Measurements from ENCODE around the gene NR3C2. TPM values are rescaled to one million over a fixed set of nuclear protein-coding genes. Genes with fewer than 3 reads are reported as not detected.

Gene NR3C2
- total RNA-seq, 1 donor from 2014 or later, result 0.75 TPM

DNA sequence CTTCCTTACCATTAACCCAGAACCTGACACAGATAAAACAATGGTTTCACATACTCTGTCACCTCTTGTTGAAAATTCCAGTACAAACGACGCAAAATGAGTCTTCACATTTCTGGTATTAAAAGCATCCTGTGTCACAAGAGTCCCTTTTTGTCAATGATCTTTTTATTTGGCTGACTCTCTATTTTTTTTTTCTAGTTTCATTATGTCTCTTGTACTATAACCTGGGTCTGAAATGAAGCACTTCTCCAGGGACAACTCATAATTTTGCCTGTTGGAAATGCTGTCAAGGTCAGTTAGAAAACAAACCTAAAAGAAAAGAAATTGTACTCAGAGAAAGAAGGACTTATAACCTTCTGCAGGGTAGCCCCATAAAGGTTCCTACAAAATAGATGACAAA, 93.1 kb downstream of the NR3C2 start:
- no peak overlapping the region for H3K27ac Mint-ChIP-seq (ENCODE audit: unreplicated experiment)
- TF ChIP-seq, protein P1, sequence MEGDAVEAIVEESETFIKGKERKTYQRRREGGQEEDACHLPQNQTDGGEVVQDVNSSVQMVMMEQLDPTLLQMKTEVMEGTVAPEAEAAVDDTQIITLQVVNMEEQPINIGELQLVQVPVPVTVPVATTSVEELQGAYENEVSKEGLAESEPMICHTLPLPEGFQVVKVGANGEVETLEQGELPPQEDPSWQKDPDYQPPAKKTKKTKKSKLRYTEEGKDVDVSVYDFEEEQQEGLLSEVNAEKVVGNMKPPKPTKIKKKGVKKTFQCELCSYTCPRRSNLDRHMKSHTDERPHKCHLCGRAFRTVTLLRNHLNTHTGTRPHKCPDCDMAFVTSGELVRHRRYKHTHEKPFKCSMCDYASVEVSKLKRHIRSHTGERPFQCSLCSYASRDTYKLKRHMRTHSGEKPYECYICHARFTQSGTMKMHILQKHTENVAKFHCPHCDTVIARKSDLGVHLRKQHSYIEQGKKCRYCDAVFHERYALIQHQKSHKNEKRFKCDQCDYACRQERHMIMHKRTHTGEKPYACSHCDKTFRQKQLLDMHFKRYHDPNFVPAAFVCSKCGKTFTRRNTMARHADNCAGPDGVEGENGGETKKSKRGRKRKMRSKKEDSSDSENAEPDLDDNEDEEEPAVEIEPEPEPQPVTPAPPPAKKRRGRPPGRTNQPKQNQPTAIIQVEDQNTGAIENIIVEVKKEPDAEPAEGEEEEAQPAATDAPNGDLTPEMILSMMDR (IDR thresholded peaks at IDR 0.05), result no peak
- H3K36me3 Mint-ChIP-seq (ENCODE audit: unreplicated experiment), result no peaks in the 10 kb centered on the region
- H3K4me1 Mint-ChIP-seq (ENCODE audit: unreplicated experiment), result no peaks in the 10 kb centered on the region
- H3K9me3 Mint-ChIP-seq (ENCODE audit: unreplicated experiment), result no peaks in the 10 kb centered on the region
- H3K27me3 Mint-ChIP-seq (ENCODE audit: unreplicated experiment), result peaks cover 13% of the 10 kb centered on the region
- no peak for DNase-seq (ENCODE audit: extremely low spot score, unreplicated experiment)
- H3K4me3 Mint-ChIP-seq (ENCODE audit: unreplicated experiment), result no peak overlapping the region

DNA sequence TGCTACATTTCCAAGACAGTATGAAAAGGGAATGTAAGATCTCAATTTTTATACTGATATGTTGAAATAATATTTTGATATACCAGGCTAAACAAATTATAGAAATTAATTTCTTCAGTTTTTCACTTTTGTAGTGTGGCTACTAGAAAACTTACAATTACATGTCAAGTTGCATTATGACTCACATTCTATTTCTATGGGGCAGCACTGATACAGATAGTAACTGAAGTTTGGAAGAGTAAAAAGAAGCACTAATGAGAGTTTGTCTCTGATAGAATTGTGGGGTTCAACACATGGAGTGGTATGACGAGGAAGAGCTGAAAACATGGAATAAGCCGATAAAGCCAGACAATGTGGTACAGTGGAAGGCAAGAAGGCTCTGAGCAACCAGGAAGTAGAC, 95.6 kb downstream of the NR3C2 start:
- Mint-ChIP-seq H3K4me3 (ENCODE audit: unreplicated experiment) (no peak overlapping the region), H3K27me3 (ENCODE audit: unreplicated experiment) (peaks cover 10% of the 10 kb centered on the region), H3K9me3 (ENCODE audit: unreplicated experiment) (no peaks in the 10 kb centered on the region), H3K36me3 (ENCODE audit: unreplicated experiment) (no peaks in the 10 kb centered on the region), H3K4me1 (ENCODE audit: unreplicated experiment) (no peaks in the 10 kb centered on the region), H3K27ac (ENCODE audit: unreplicated experiment) (no peak overlapping the region)
- TF ChIP-seq, protein P1 (IDR thresholded peaks at IDR 0.05), result no peak
- DNase-seq (ENCODE audit: extremely low spot score, unreplicated experiment), result no peak

DNA sequence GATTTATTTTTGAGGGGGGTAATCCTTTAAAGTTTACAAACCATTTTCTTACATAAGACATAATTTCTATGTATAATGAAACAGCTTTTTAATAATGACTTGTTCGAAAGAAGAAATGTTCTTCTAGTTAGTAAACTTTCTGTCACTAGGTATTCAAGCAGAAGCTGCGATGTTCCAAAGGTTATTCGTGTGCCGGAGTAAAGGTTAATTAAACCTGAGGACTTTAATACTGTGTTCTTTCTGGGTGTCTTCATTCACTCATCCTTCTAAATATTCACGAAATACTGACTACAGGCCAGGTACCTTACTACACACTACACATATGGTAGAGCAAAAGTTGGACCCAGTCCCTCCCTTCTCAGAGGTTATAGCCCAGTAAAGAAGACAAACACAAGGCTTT, 96.7 kb downstream of the NR3C2 start:
- no peak overlapping the region for H3K27ac Mint-ChIP-seq (ENCODE audit: unreplicated experiment)
- H3K27me3 Mint-ChIP-seq (ENCODE audit: unreplicated experiment), result peaks cover 10% of the 10 kb centered on the region
- TF ChIP-seq, protein P1 (IDR thresholded peaks at IDR 0.05), result no peak
- no peaks in the 10 kb centered on the region for H3K4me1 Mint-ChIP-seq (ENCODE audit: unreplicated experiment)
- H3K4me3 Mint-ChIP-seq (ENCODE audit: unreplicated experiment), result no peak overlapping the region
- DNase-seq (ENCODE audit: extremely low spot score, unreplicated experiment), result no peak
- no peaks in the 10 kb centered on the region for H3K36me3 Mint-ChIP-seq (ENCODE audit: unreplicated experiment)
- no peaks in the 10 kb centered on the region for H3K9me3 Mint-ChIP-seq (ENCODE audit: unreplicated experiment)

DNA sequence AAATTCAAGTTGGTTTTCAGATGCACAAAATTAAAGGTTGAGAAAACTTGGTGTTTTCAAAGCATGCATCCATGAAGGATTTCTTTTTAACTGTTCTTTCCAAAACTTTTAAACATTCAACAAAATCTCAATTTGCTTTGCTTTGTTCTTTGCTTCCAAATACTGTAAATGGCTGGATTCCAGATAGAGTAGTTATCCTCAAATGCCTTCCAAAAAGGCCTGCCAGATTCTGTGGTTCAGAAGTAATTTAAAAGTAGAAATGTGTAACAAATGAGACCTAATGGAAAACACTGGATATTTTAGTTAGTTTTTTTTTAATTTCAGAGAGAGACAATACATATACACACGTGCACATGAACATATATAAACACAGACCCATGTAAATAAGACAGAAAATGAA, 97.3 kb downstream of the NR3C2 start:
- Mint-ChIP-seq H3K4me1 (ENCODE audit: unreplicated experiment) (no peaks in the 10 kb centered on the region), H3K27me3 (ENCODE audit: unreplicated experiment) (peaks cover 11% of the 10 kb centered on the region), H3K36me3 (ENCODE audit: unreplicated experiment) (no peaks in the 10 kb centered on the region), H3K9me3 (ENCODE audit: unreplicated experiment) (no peaks in the 10 kb centered on the region), H3K4me3 (ENCODE audit: unreplicated experiment) (no peak overlapping the region), H3K27ac (ENCODE audit: unreplicated experiment) (no peak overlapping the region)
- DNase-seq (ENCODE audit: extremely low spot score, unreplicated experiment), result no peak
- TF ChIP-seq, protein P1 (IDR thresholded peaks at IDR 0.05), result no peak

DNA sequence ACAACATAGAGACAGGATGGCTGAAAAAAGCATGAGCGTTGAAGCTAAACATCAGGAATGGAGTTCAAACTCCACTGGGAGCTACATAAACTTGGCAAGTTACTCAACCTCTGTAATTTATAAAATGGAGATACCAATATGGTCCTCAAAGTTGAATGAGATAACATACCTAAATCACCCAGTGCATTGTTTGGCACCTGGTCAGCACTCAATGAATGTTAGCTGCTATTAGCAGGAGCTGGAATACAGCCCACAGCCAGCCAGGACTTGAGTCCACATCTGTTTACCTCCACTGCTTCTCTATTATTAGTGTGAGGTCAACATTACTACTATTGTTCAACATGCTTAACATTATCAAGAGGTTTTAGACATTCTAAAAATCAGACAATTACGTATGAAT, 97.9 kb downstream of the NR3C2 start:
- Mint-ChIP-seq H3K9me3 (ENCODE audit: unreplicated experiment) (no peaks in the 10 kb centered on the region), H3K4me3 (ENCODE audit: unreplicated experiment) (no peak overlapping the region), H3K4me1 (ENCODE audit: unreplicated experiment) (no peaks in the 10 kb centered on the region), H3K27ac (ENCODE audit: unreplicated experiment) (no peak overlapping the region), H3K36me3 (ENCODE audit: unreplicated experiment) (no peaks in the 10 kb centered on the region), H3K27me3 (ENCODE audit: unreplicated experiment) (peaks cover 10% of the 10 kb centered on the region)
- DNase-seq (ENCODE audit: extremely low spot score, unreplicated experiment), result no peak
- TF ChIP-seq, protein P1 (IDR thresholded peaks at IDR 0.05), result no peak
